MM.1S (cell line): ENCODE data around the gene PCYOX1L.
A peak's percentile ranks its signal among the peaks of the same experiment; 100 is the strongest.

Experiments
- DNase-seq: peaks from one replicate; pipeline ENCODE4 v3.0.0-alpha.2; 2015
- H2AFZ ChIP-seq: fragments of 300-600 bp; sonication (generic); 2 replicates; pipeline ENCODE4 v1.6.0; 2016; ENCODE audit warnings: antibody characterized with exemption, low read length
- H3F3A ChIP-seq: fragments of 300-600 bp; sonication (generic); 2 replicates; pipeline ENCODE4 v1.6.1; 2016; ENCODE audit warnings: mild to moderate bottlenecking, antibody characterized with exemption, low read length, moderate library complexity, mixed read lengths; ENCODE audit not compliant: insufficient read depth
- H3K27ac ChIP-seq: fragments of 300-600 bp; sonication (generic); 2 replicates; pipeline ENCODE4 v1.5.1; 2016; ENCODE audit warnings: mild to moderate bottlenecking, low read length
- H3K27me3 ChIP-seq: fragments of 300-600 bp; sonication (generic); replicated peaks from 2 replicates; pipeline ENCODE4 v1.6.0; 2016; ENCODE audit warnings: low read length; ENCODE audit not compliant: insufficient read depth
- H3K36me3 ChIP-seq: fragments of 300-600 bp; sonication (generic); replicated peaks from 2 replicates; pipeline ENCODE4 v1.6.1; 2016; ENCODE audit warnings: mild to moderate bottlenecking, low read length, mixed read lengths; ENCODE audit not compliant: insufficient read depth
- H3K4me1 ChIP-seq: fragments of 300-600 bp; sonication (generic); 2 replicates; pipeline ENCODE4 v1.6.1; 2016; ENCODE audit warnings: low read length, mixed read lengths
- H3K4me2 ChIP-seq: fragments of 300-600 bp; sonication (generic); 2 replicates; pipeline ENCODE4 v1.6.0; 2016; ENCODE audit warnings: low read depth, low read length
- H3K4me3 ChIP-seq: fragments of 300-600 bp; sonication (generic); 2 replicates; pipeline ENCODE4 v1.5.1; 2016; ENCODE audit warnings: low read length, mixed read lengths
- H3K79me2 ChIP-seq: fragments of 300-600 bp; sonication (generic); 2 replicates; pipeline ENCODE4 v1.6.1; 2016; ENCODE audit warnings: mixed run types, low read length, mixed read lengths
- H3K9ac ChIP-seq: fragments of 300-600 bp; sonication (generic); 2 replicates; pipeline ENCODE4 v1.6.1; 2016; ENCODE audit warnings: low read length, mixed read lengths
- H3K9me2 ChIP-seq: fragments of 300-600 bp; sonication (generic); replicated peaks from 2 replicates; pipeline ENCODE4 v1.6.1; 2016; ENCODE audit warnings: mild to moderate bottlenecking, low read length, mixed read lengths; ENCODE audit not compliant: insufficient read depth
- H3K9me3 ChIP-seq: fragments of 300-600 bp; sonication (generic); replicated peaks from 2 replicates; pipeline ENCODE4 v1.6.1; 2016; ENCODE audit warnings: mild to moderate bottlenecking, low read length, mixed read lengths; ENCODE audit not compliant: insufficient read depth
- H4K20me1 ChIP-seq: fragments of 300-600 bp; sonication (generic); 2 replicates; pipeline ENCODE4 v1.6.1; 2016; ENCODE audit warnings: mild to moderate bottlenecking, low read length, moderate library complexity, mixed read lengths; ENCODE audit not compliant: insufficient read depth
- CTCF ChIP-seq: fragments of 300-600 bp; sonication (generic); IDR thresholded peaks from 2 replicates; pipeline ENCODE4 v1.5.1; 2016; ENCODE audit warnings: antibody characterized with exemption, low read length, mixed read lengths
- EZH2 ChIP-seq: fragments of 300-600 bp; sonication (generic); optimal IDR thresholded peaks from 2 replicates; pipeline ENCODE3; 2017; ENCODE audit warnings: low read depth, mild to moderate bottlenecking, antibody characterized with exemption, low read length, mixed read lengths
- EZH2phosphoT487 ChIP-seq: fragments of 300-600 bp; sonication (generic); IDR thresholded peaks from 2 replicates; pipeline ENCODE4 v1.6.1; 2018; ENCODE audit warnings: antibody characterized with exemption, low read length

PCYOX1L gene

GRCh38 chr5:149355688-149356087, 2.2 kb upstream of the PCYOX1L start:
- no peak overlapping the region for H2AFZ ChIP-seq
- H3K36me3 ChIP-seq: peaks cover 18% of the 10 kb centered on the region
- TF ChIP-seq EZH2 (no peak), CTCF (no peak), EZH2phosphoT487 (no peak)

DNA sequence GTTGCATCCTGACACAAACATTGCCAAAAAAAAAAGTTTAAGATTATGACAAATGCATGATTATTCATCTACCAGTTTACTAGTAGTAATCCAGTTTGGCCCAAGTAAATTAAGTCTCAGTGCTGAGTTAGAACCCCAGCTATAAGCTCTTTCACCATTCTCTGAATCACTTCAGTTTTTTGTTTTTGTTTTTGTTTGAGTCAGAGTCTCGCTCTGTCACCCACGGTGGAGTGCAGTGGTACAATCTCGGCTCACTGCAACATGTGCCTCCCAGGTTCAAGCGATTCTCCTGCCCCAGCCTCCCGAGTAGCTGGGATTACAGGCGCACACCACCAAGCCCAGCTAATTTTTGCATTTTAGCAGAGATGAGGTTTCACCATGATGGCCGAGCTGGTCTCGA, 1.5 kb upstream of the PCYOX1L start:
- no peak overlapping the region for H3K4me3 ChIP-seq

More at GRCh38 chr5:149355688-149356087, 2.2 kb upstream of the PCYOX1L start:
- no peak overlapping the region for H3K9ac ChIP-seq
- H3K4me3 ChIP-seq: no peak overlapping the region
- H4K20me1 ChIP-seq: no peaks in the 10 kb centered on the region
- H3K4me1 ChIP-seq: peaks cover 59% of the 10 kb centered on the region
- H3K9me2 ChIP-seq: no peaks in the 10 kb centered on the region
- H3F3A ChIP-seq: peaks cover 39% of the 10 kb centered on the region
- H3K79me2 ChIP-seq: peaks cover 75% of the 10 kb centered on the region
- H3K4me2 ChIP-seq: peak overlapping the region; percentile 30; the same call in 1 of the 2 replicates
- H3K27ac ChIP-seq: no peak overlapping the region
- DNase-seq: peak; percentile 7
- H3K27me3 ChIP-seq: no peaks in the 10 kb centered on the region
- no peaks in the 10 kb centered on the region for H3K9me3 ChIP-seq

GRCh38 chr5:149358294-149358651, 427 bp downstream of the PCYOX1L start:
- peak overlapping the region; percentile 61; the same call in 1 of the 2 replicates for H3K27ac ChIP-seq
- peaks cover 67% of the 10 kb centered on the region for H3K4me1 ChIP-seq
- H4K20me1 ChIP-seq: no peaks in the 10 kb centered on the region
- no peaks in the 10 kb centered on the region for H3K9me3 ChIP-seq
- H3K4me3 ChIP-seq: peak overlapping the region; percentile 89
- H3F3A ChIP-seq: peaks cover 55% of the 10 kb centered on the region
- TF ChIP-seq CTCF (no peak), EZH2phosphoT487 (no peak), EZH2 (no peak)
- peaks cover 50% of the 10 kb centered on the region for H3K79me2 ChIP-seq
- H3K9ac ChIP-seq: peak overlapping the region; percentile 94
- no peaks in the 10 kb centered on the region for H3K27me3 ChIP-seq
- H3K36me3 ChIP-seq: no peaks in the 10 kb centered on the region; the same call in 1 of the 2 replicates
- H2AFZ ChIP-seq: peak overlapping the region; percentile 56
- no peaks in the 10 kb centered on the region for H3K9me2 ChIP-seq
- peak overlapping the region; percentile 87 for H3K4me2 ChIP-seq
- peak; percentile 36 for DNase-seq

More for the DNA sequence above, 1.5 kb upstream of the PCYOX1L start:
- Histone ChIP-seq H3K9me2 (no peaks in the 10 kb centered on the region), H3K9ac (no peak overlapping the region), H3K4me1 (peaks cover 65% of the 10 kb centered on the region), H3K27ac (peak overlapping the region; percentile 24; the same call in 1 of the 2 replicates), H3K27me3 (no peaks in the 10 kb centered on the region), H3K36me3 (peaks cover 14% of the 10 kb centered on the region), H3F3A (peaks cover 45% of the 10 kb centered on the region), H4K20me1 (no peaks in the 10 kb centered on the region), H3K79me2 (peaks cover 68% of the 10 kb centered on the region), H2AFZ (no peak overlapping the region), H3K9me3 (no peaks in the 10 kb centered on the region), H3K4me2 (peak overlapping the region; percentile 30; the same call in 1 of the 2 replicates)
- DNase-seq: peak; percentile 5
- TF ChIP-seq EZH2 (no peak), CTCF (no peak), EZH2phosphoT487 (no peak)
